HG02885 (cell line): ENCODE measurements around the gene CFB.

Source experiments
- ATAC-seq: cut with Tn5 transposase; IDR thresholded peaks from one replicate; pipeline ENCODE4 v1.9.1; 2021; ENCODE audit warnings: mild to moderate bottlenecking; ENCODE audit not compliant: unreplicated experiment, poor library complexity

Gene CFB

DNA sequence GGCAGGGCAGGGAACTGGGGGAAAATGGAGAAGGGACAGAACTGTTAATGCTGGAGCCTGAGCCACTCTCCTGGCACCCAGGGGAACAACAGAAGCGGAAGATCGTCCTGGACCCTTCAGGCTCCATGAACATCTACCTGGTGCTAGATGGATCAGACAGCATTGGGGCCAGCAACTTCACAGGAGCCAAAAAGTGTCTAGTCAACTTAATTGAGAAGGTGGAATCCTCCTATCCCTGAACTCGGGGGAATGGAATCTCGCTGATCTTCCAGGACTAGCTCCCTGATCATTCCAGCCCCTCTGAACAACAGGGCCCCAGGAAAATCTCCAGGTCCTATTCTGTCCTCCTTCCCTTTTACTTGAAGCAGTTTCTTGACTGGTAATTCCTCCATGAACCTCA lies 2.0 kb downstream of the CFB start:
- ATAC-seq: no peak

GRCh38 chr6:31948306-31948705 lies 2.4 kb downstream of the CFB start:
- no peak for ATAC-seq

DNA sequence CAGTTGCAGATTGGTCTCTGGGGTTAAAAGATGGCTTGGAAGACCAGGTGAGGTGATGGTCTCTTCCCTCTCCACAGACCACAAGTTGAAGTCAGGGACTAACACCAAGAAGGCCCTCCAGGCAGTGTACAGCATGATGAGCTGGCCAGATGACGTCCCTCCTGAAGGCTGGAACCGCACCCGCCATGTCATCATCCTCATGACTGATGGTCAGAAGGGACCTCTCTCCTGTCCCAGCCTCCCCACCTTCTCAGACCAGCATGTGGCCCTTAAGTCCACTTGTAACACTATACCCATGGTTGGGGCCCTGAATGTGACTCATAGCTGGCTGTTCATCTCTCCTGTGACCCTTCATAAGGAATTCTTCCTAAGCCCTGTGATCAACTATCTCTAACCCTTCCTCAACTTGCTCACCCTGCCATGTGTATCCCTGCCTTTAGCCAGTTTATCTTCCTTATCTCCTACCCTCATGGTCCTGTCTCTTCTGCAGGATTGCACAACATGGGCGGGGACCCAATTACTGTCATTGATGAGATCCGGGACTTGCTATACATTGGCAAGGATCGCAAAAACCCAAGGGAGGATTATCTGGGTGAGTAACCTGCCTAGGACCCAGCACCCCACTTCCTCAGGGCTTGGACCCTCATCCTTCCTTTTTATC lies 3.0 kb downstream of the CFB start:
- no peak for ATAC-seq

DNA sequence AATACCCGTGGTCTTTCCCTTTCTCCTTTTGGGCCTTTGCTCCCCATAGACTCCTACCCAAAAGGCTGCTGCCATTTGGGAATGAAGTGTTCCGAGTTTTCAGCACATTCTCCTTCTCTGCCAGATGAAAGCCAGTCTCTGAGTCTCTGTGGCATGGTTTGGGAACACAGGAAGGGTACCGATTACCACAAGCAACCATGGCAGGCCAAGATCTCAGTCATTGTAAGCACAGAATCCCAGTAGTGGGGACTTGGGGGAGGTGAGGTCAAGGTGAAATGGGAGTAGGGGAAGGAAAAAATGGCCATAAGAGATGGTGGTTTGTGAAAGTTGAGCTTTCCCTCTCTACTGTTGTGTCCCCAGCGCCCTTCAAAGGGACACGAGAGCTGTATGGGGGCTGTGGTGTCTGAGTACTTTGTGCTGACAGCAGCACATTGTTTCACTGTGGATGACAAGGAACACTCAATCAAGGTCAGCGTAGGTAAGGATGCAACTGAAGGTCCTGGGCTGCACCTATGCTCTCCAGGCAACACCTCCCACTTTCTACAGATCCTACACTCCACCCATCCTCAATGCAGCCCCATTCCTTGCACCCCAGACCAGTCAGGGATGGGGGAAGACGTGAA lies 4.1 kb downstream of the CFB start:
- ATAC-seq: no peak

DNA sequence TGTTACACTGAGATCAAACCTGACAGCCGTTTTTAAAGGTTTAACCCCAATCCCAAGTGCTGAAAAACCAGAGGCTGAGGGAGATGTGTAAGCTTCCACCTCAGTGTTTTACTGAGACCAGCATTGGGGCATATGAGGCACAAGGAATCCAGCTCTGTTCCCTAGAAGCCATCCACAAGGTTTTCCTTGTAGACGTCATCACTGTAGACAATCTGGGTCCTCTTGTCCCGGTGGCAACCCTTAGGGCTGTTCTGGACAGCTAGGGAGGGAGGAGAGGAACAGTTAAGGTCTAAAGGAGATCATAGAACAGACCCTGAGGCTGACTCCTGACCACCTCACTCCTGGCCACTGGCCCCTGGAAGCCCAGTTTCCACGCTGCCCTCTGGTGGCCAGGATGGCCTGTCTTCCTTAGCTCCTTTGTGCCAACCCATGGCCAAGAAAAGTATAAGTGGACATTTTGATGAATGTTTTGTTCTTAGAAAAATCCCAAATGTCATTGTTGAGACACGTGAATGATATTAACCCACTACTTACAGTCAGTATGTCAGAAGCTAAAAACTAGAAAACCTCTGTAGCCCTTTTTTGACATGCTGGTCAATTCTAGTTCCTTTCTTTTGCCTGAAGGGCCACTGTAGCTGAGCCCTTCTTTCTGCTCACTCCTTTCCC lies 6.4 kb downstream of the CFB start:
- no peak for ATAC-seq

- no peak for ATAC-seq
These were observed 7.0 kb downstream of the CFB start for GRCh38 chr6:31952890-31953289.

- no peak for ATAC-seq
These were observed 8.6 kb downstream of the CFB start for GRCh38 chr6:31954511-31954910.

GRCh38 chr6:31956796-31957195 lies 10.9 kb downstream of the CFB start:
- no peak for ATAC-seq

DNA sequence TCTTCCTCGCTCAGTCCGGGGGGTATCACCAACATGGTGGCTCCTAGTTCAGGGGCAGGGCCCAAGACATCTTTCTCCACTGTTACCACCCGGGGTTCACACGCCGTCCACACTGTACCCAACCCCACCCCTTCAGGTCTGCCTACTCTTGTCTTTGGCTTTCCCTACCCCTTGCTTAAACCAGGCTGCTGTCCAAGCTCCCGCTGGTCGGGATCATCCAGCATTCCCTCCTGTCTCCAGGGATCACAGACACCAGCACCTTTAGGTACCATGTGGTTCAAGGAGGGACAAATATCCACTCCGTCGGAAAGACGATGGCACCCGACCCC lies 12.5 kb downstream of the CFB start:
- ATAC-seq: peak; percentile 2

- peak; percentile 97 for ATAC-seq
These were observed 13.1 kb downstream of the CFB start, which contains the start of the genes NELFE and SKIC2 for GRCh38 chr6:31958741-31959739. TSS of gene NELFE (minus strand) at chr6:31958971. CDS start at chr6:31958446, 525 bp downstream. TSS of gene SKIC2 (plus strand) at chr6:31959175. CDS start at chr6:31959193, 18 bp downstream.

DNA sequence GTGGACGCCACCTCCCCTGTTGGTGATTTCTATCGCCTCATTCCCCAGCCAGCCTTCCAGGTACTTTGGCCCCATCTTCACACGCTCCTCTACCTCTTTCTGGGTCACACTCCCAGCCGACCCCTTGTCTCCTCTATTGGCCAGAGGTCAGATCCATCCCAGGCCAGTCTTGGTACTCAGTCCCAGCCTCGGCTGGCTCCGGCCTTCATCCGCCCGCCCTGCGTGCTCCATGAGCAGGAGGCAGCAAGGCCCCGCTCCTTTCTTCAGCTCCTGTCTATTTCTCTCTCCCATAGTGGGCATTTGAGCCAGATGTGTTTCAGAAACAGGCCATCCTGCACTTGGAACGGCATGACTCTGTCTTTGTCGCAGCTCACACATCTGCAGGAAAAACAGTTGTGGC lies 15.7 kb downstream of the CFB start:
- ATAC-seq: no peak

GRCh38 chr6:31963921-31964320 lies 18.0 kb downstream of the CFB start:
- no peak for ATAC-seq

GRCh38 chr6:31965700-31966099 lies 19.8 kb downstream of the CFB start:
- no peak for ATAC-seq

DNA sequence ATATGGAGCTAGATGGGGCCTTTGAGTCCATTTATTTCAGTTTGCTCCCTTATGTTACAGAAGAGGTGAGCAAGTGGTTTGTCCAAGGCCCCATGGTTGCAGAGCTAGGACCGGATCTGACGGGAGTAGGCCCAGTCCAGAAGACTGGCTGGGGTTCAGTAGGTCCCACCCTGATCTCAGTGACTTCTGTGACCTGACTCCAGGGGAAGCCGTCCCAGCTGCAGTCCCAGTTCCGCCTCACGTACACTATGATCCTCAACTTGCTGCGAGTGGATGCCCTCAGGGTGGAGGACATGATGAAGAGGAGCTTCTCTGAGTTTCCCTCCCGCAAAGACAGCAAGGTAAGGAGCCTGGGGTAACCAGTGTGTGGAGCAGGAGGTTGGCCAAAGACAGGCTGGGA lies 20.6 kb downstream of the CFB start:
- no peak for ATAC-seq

GRCh38 chr6:31966997-31967925 lies 21.4 kb downstream of the CFB start:
- no peak for ATAC-seq

- ATAC-seq: no peak
These were observed 22.0 kb downstream of the CFB start for GRCh38 chr6:31967926-31968320.

DNA sequence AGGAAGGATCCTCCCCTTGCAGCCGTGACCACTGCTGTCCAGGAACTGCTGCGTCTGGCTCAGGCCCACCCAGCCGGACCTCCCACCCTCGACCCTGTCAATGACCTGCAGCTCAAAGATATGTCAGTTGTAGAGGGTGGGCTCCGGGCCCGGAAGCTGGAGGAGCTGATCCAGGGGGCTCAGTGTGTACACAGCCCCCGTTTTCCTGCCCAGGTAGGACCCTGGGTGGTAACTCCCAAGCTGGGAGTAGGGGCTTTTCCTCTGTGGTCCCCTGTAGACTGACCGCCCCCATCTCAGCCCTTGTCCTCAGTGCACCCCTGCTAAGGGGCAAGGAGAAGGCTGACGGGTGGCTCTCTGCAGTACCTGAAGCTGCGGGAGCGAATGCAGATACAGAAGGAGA lies 22.4 kb downstream of the CFB start:
- ATAC-seq: no peak

DNA sequence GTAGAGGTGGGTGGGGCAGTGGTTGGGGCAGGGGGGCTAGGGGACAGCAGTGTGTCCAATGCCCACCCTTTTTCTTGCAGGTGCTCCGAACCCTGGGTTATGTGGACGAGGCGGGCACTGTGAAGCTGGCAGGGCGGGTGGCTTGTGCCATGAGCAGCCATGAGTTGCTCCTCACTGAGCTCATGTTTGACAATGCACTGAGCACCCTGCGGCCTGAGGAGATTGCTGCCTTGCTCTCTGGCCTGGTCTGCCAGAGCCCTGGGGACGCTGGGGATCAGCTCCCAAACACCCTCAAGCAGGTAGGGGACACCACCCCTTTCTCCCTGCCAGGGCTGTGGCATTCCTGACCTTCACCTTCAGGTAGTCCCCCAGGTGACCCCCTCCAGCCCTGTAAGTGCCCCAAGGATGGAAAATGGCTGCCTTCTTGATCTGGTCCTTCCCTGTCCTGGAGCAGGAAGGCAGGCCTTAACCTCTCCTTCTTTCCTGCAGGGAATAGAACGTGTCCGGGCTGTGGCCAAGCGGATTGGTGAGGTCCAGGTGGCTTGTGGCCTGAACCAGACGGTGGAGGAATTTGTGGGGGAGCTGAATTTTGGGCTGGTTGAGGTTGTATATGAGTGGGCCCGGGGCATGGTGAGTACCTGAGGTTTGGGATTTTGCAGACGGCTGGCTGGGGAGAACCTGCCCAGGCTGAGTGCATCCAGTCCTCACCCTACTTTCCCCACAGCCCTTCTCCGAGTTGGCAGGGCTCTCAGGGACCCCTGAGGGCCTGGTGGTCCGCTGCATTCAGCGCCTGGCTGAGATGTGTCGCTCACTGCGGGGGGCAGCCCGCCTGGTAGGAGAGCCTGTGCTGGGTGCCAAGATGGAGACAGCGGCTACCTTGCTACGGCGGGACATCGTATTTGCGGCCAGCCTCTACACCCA lies 23.2 kb downstream of the CFB start:
- no peak for ATAC-seq
